Large intestine (tissue), 3 donors: ENCODE measurements around the gene CREB3L2. TPM values are rescaled to one million over a fixed set of nuclear protein-coding genes. Genes with fewer than 3 reads are reported as not detected.
A peak's percentile ranks its signal among the peaks of the same experiment; 100 is the strongest.

Experiments
- DNase-seq, 2 donors: peaks; one replicate each; pipeline versions ENCODE4 v3.0.0 to v3.0.0-alpha.2; 2013
- H3K27ac ChIP-seq: one replicate; pipeline ENCODE4 v1.5.1; 2013; ENCODE audit warnings: low read length
- H3K27me3 ChIP-seq: 2 replicates; pipeline ENCODE4 v1.6.1; 2013; ENCODE audit warnings: low read length; ENCODE audit not compliant: control insufficient read depth, insufficient read depth
- H3K36me3 ChIP-seq: 2 replicates; pipeline ENCODE4 v1.6.1; 2013; ENCODE audit warnings: low read length; ENCODE audit not compliant: control insufficient read depth, insufficient read depth
- H3K4me1 ChIP-seq: one replicate; pipeline ENCODE4 v1.6.1; 2013; ENCODE audit warnings: low read length; ENCODE audit not compliant: control insufficient read depth, insufficient read depth
- H3K4me3 ChIP-seq: one replicate; pipeline ENCODE4 v1.5.1; 2013; ENCODE audit warnings: low read length
- H3K9me3 ChIP-seq: one replicate; pipeline ENCODE4 v1.6.1; 2013; ENCODE audit warnings: mild to moderate bottlenecking, low read depth, low read length, moderate library complexity; ENCODE audit not compliant: control insufficient read depth
- WGBS: methylation state at CpG from one replicate; pipeline ENCODE4 v1.1.5; 2013; ENCODE audit warnings: low lambda C conversion rate; ENCODE audit not compliant: insufficient coverage; 5-methylcytosine and 5-hydroxymethylcytosine counted together
- polyA plus RNA-seq: library from polyadenylated mRNA; unstranded; fragments of 120-200 nt; gene quantifications from one replicate; pipeline ENCODE4 v1.2.1, GENCODE V29; 2013

CREB3L2 gene
- polyA plus RNA-seq, 1 donor = 49.3 TPM

DNA sequence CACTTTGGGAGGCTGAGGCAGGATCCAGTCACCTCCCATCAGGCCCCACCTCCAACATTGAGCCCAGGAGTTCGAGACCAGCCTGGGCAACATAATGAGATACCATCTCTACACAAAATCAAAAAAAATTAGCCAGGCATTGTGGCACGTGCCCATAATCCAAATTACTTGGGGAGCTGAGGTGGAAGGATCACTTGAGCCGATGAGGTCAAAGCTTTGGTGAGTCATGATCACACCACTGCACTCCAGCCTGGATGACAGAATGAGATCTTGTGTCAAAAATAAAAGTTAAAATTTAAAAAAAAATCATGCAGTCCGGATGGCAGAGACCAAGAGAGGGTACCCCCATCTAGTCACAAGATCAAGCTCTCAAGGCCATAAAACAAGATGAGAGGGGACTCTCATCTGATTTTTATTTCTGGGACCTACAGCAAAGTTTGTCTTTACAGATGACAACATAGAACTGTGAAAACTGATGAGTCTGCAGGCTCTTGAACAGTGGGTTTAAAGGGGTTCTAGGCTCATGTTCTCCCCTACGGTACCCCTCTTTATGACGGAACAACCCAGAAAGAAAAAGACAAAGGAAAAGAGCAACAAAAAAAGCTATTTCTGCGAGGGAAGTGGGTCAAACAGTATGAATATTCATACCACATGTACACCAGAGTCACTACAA lies 28.9 kb upstream of the CREB3L2 start:
- no peak overlapping the region for H3K4me3 ChIP-seq
- 22% methylated on average over 1 of the region's 7 CpGs for WGBS
- H3K27me3 ChIP-seq = no peaks in the 10 kb centered on the region
- H3K36me3 ChIP-seq = no peaks in the 10 kb centered on the region
- H3K9me3 ChIP-seq = peaks cover 6% of the 10 kb centered on the region
- DNase-seq = peak; percentile 37 to 69
- H3K4me1 ChIP-seq = peaks cover 9% of the 10 kb centered on the region
- peak overlapping the region; percentile 75 for H3K27ac ChIP-seq

DNA sequence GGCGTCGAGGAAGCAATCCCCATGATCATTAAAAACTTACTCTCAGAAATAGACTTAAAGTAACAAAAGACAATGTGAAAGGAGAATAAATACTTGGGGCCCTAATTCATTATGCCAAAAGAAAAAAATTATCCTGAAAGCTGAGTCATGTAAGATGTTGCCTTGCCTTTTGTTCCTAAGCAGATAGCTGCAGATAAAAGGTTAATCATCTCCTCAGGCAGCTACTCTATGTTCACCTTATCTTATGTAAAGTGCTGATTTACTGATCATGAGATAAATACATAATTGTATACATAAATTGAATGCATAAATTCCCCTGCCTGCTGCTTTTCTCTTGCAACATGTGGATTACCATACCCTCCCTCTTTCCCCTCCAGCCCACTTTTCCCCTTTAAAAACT lies 28.1 kb upstream of the CREB3L2 start:
- peaks cover 2% of the 10 kb centered on the region for H3K9me3 ChIP-seq
- H3K27ac ChIP-seq = peak overlapping the region; percentile 75
- peak; percentile 26 to 49 for DNase-seq

DNA sequence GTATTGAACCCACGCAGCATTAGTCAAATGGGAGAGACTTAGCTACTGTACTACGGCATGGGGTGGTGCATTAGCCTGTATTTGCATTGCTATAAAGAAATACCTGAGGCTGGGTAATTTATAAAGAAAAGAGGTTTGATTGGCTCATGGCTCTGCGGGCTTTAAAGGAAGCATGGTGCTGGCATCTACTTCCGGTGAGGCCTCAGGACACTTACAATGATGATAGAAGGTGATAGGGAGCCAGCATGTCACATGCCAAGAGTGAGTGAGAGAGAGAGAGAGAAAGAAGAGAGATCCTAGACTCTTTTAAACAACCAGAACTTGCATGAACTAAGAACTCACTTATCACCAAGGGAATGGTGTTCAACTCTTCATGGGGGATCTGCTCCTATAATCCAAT lies 27.2 kb upstream of the CREB3L2 start:
- Histone ChIP-seq H3K4me1 (peaks cover 9% of the 10 kb centered on the region), H3K27me3 (no peaks in the 10 kb centered on the region), H3K36me3 (no peaks in the 10 kb centered on the region), H3K9me3 (peaks cover 6% of the 10 kb centered on the region), H3K4me3 (no peak overlapping the region), H3K27ac (peak overlapping the region; percentile 55)
- WGBS = 100% methylated on average over 1 of the region's 4 CpGs
- DNase-seq = no peak

More for the DNA sequence above, 28.1 kb upstream of the CREB3L2 start:
- Histone ChIP-seq H3K4me3 (no peak overlapping the region), H3K36me3 (no peaks in the 10 kb centered on the region), H3K27me3 (no peaks in the 10 kb centered on the region), H3K4me1 (peaks cover 9% of the 10 kb centered on the region)
- WGBS = no CpG with 5 or more reads among the region's 2 CpGs

DNA sequence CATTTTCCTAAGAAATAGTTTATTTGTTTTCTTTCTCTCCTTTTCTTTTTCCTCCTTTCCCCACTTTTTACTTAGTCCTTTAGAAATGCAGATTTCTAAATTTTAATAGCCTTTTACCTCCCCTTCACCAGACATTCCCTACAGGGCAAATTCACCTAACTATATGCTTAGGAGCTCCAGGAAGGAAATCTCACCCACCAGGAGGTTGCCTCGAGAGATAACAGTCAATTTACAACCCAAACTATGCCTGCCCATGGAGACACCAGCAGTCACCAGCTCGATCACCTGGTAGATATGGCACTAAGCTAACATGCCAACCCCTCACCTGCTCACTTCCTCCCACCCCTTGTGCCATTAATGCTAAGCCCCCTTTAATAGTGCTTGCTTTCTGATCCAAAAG lies 25.2 kb upstream of the CREB3L2 start:
- Histone ChIP-seq H3K27me3 (no peaks in the 10 kb centered on the region), H3K27ac (no peak overlapping the region)
- no CpG with 5 or more reads among the region's 2 CpGs for WGBS

DNA sequence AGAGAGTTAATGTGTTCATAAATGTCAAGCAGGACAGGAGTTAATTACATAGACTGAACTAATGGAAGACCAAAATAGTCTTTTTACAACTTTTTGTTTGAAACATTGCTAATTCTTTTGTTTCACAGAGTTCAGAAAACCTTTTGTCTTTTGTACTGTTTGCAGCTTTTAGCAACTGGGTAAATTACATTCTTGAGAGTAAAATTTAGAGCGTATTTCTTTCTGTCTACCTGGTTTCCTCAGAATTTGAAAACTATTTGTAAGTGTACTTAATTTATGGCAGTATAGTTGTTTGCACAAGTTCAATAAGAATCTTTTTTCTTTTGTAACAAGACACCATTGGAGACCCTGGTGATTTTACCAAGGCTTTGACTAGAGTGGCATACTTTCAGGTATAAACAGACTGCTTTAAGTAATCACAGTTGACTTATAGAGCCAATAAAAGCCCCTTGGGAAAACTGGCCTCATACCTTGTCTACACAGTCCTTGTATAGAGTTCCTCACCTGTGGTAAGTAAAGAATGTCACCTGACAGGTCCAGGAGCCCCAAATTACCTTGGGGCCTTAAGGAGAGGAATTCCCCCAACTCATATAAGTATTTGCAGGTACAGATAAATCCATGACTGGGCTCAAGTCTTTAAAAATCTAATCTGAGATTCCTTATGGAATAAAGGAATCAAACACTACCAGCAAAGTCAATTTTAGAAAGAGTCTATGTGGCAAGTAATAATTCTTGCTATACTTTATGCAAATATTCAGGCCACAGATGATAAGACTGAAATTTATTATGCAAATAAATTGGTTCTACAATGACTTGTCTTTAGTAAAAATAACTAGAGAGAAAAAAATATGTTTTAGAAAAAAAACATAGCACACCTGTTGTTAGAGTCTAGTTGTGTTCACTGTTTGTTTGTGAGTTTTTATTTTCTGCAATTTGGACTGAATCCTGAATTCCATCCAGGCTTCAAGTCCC lies 23.6 kb upstream of the CREB3L2 start:
- Histone ChIP-seq H3K27me3 (no peaks in the 10 kb centered on the region), H3K4me3 (no peak overlapping the region), H3K27ac (no peak overlapping the region), H3K4me1 (peaks cover 8% of the 10 kb centered on the region), H3K9me3 (peaks cover 6% of the 10 kb centered on the region), H3K36me3 (no peaks in the 10 kb centered on the region)
- WGBS = 100% methylated on average over 1 of the region's 1 CpG
- DNase-seq = no peak

More for the DNA sequence above, 25.2 kb upstream of the CREB3L2 start:
- no peak overlapping the region for H3K4me3 ChIP-seq
- H3K9me3 ChIP-seq = peaks cover 6% of the 10 kb centered on the region
- DNase-seq = no peak
- no peaks in the 10 kb centered on the region for H3K36me3 ChIP-seq
- H3K4me1 ChIP-seq = peaks cover 9% of the 10 kb centered on the region

DNA sequence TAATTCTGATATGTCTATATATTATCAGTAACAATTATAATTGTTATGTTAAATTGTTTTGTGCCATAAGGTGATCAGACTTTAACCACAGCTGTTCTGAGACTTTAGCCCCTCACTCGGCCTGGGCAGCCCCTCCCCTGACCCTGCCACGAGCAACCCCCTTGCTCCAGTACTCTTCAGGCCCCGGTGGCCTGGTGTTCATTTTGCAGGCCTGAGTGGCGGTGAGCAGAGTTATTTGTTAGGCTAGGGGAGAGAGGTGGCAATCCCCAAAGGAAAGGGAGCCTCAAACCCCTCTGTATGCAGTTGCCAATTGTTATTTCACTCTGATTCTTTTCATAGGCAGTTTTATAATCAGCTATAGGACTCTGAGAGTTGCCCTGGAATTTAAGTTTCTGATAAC lies 22.9 kb upstream of the CREB3L2 start:
- no peak for DNase-seq
- no peak overlapping the region for H3K27ac ChIP-seq
- no peaks in the 10 kb centered on the region for H3K36me3 ChIP-seq
- peaks cover 6% of the 10 kb centered on the region for H3K9me3 ChIP-seq
- no CpG with 5 or more reads among the region's 4 CpGs for WGBS
- peaks cover 5% of the 10 kb centered on the region for H3K4me1 ChIP-seq
- H3K4me3 ChIP-seq = no peak overlapping the region
- no peaks in the 10 kb centered on the region for H3K27me3 ChIP-seq

DNA sequence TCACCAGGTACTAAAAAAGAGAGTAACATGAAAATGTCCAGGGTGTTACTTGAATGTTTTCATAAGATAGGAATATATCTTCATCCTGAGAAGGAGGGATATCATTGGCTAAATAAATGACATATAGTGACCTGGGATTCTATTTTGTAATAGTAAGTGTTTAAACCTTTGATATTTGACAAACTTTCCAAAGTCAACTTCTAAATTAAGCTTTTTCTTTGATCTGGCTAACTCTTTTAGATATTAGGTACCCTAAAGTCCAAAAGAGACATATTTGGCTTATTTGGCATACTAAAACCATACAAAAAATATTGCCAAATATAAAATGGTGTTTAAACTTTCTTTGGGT lies 22.4 kb upstream of the CREB3L2 start:
- no peak overlapping the region for H3K4me3 ChIP-seq
- no peak overlapping the region for H3K27ac ChIP-seq
- peaks cover 1% of the 10 kb centered on the region for H3K4me1 ChIP-seq
- no peak for DNase-seq
- peaks cover 6% of the 10 kb centered on the region for H3K9me3 ChIP-seq
- no peaks in the 10 kb centered on the region for H3K36me3 ChIP-seq
- H3K27me3 ChIP-seq = no peaks in the 10 kb centered on the region

DNA sequence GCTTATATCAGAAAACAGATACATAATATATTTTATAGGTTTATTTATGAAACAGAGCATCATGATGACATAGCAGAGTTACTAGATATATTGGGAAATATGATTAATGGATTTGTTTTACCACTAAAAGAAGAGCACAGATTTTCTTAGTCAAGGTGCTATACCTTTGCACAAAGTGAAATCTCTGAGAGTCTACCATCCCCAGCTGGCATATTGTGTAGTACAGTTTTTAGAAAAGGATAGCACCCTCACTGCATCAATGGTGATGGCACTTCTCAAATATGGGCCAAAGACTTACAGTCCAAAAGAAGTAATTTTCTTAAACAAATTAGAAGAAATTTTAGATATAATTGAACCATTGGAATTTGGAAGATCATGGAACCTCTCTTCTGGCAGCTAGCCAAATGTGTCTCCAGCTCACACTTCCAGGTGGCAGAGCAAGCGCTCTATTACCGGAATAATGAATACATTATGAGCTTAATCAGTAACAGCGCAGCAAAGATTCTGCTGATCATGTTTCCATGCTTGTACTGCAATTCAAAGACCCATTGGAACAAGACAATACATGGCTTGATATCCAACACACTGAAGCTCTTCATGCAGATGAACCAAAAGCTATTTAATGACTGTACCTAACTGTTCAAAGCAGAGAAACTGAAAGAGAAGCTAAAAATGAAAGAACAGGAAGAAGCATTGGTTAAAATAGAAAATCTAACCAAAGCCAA lies 21.9 kb upstream of the CREB3L2 start:
- peaks cover 6% of the 10 kb centered on the region for H3K9me3 ChIP-seq
- no peaks in the 10 kb centered on the region for H3K36me3 ChIP-seq
- no peak overlapping the region for H3K27ac ChIP-seq
- no peaks in the 10 kb centered on the region for H3K27me3 ChIP-seq
- no peak overlapping the region for H3K4me3 ChIP-seq
- WGBS = no CpG with 5 or more reads among the region's 3 CpGs
- H3K4me1 ChIP-seq = no peaks in the 10 kb centered on the region
- no peak for DNase-seq

DNA sequence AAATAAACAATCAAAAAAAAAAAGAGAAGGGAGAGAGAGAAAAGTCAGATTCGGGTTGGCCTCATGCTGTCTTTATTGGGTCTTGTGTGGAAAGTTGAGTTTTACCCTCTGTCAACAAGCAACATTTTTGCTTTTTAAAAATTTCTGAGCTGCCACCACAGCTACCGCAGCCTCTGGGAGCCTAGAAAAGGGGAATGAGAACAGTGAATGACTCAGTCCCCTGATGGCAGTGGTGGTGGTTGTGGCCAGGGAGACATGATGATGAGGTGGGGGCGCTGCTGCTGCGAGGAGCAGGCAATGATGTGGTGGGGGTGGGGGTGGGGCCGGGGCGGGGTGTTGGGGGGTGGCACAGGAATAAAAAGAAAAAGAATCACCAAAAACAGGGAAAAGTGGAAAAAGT lies 20.0 kb upstream of the CREB3L2 start:
- Histone ChIP-seq H3K9me3 (peaks cover 6% of the 10 kb centered on the region), H3K36me3 (no peaks in the 10 kb centered on the region), H3K4me1 (no peaks in the 10 kb centered on the region), H3K27me3 (no peaks in the 10 kb centered on the region), H3K4me3 (no peak overlapping the region), H3K27ac (no peak overlapping the region)
- WGBS = no CpG with 5 or more reads among the region's 6 CpGs
- no peak for DNase-seq

DNA sequence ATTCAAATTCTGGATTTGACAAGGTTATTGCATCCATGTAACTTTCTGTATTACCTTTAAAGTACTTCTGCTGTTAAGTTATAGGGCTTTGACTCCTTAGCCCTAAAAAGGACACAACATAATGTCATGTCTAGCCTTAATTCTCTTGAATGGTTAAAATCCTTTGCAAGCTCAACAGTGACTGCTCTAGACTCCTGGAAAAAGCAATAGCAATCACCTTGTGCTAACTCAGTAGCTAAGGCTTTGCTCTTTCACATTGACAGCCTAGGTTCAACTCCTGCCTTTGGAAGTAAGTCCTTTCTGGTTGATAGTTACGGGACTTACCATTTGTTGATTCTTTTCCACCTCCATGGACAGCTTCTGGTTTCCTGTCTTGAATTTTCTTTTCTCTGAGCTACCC lies 16.1 kb upstream of the CREB3L2 start:
- Histone ChIP-seq H3K27me3 (no peaks in the 10 kb centered on the region), H3K36me3 (no peaks in the 10 kb centered on the region), H3K4me1 (no peaks in the 10 kb centered on the region), H3K27ac (no peak overlapping the region), H3K9me3 (no peaks in the 10 kb centered on the region), H3K4me3 (no peak overlapping the region)
- no peak for DNase-seq
- WGBS = no CpG with 5 or more reads among the region's 1 CpG
